HG03571 (cell line): Measurements from ENCODE around the gene RHBG.
"Not testable (repeated sequence)": the region's sequence is repeated elsewhere in the genome, so short reads cannot be mapped to it uniquely, and the experiment has no call there.

Experiments
- ATAC-seq: cut with Tn5 transposase; IDR thresholded peaks from one replicate; pipeline ENCODE4 v1.9.1; 2021; ENCODE audit not compliant: unreplicated experiment

The RHBG gene

GRCh38 chr1:156368889-156369684 lies at the start of gene RHBG:
Gene RHBG, plus strand, starts transcription at chr1:156369211. Its CDS starts 39 bp downstream, at chr1:156369250.
- ATAC-seq = no peak

DNA sequence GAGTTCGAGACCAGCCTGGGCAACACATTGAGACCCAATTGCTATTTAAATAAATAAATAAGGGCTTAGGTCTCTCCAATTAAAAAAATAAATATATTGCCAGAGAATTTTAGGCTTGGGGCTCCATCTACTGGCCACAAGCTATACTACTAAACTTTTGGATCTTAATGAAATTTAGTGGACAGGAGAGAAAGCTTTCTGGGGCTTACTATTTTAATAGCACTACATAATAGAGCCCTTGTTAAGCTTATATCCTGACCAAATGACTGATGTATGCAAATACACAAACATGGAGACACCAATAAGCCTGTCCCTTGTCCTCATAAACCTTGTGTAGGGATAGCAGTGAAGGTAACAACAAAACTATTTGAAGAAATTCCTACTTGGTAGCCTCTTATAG lies 49.3 kb upstream of the RHBG start:
- ATAC-seq = no peak

DNA sequence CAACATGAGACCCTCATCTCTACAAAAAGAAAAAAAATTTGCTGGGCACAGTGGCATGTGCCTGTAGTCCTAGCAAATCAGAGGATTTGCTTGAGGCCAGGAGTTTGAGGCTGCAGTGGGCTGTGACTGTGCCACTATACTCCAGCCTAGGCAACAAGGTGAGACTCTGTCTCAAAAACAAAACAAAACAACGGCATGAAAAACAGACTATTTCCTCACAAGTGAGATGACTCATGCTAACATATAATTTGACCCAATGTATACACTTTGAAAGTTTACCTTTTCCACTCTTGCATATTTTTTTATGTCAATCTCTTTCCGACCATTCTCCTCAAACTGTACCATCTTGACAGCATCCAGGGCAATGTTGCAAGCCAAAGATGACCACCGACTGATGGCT lies 48.5 kb upstream of the RHBG start:
- ATAC-seq = no peak

- ATAC-seq = not testable (repeated sequence)
These were observed 45.8 kb upstream of the RHBG start for GRCh38 chr1:156323179-156323578.

GRCh38 chr1:156336242-156336641 lies 32.8 kb upstream of the RHBG start:
- no peak for ATAC-seq

- ATAC-seq = no peak
These were observed 31.7 kb upstream of the RHBG start for GRCh38 chr1:156337052-156337887.

DNA sequence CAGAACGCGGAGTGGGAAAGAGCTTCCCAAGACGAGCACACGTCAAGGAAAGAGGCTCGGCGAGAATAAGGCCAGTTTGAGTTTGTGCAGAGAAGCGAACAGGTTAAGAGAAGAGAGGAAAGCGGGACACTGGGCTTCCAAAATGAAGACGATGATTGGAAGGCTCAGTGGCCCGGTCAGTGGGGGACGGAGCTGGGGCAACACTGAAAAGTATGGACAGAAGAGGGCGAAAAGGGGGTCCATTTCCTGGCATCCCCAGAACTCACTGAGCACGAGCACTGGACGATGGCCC lies 31.2 kb upstream of the RHBG start:
- no peak for ATAC-seq

- peak; percentile 85 for ATAC-seq
These were observed 30.6 kb upstream of the RHBG start, which contains the start of the genes CCT3 and TSACC for GRCh38 chr1:156338180-156338976. Gene CCT3, minus strand, starts transcription at chr1:156338292. Its CDS starts 108 bp downstream, at chr1:156338184. Gene TSACC, plus strand, starts transcription at chr1:156338526. Its CDS starts 1,232 bp downstream, at chr1:156339758.

GRCh38 chr1:156342166-156342955 lies 26.6 kb upstream of the RHBG start:
- ATAC-seq = no peak

DNA sequence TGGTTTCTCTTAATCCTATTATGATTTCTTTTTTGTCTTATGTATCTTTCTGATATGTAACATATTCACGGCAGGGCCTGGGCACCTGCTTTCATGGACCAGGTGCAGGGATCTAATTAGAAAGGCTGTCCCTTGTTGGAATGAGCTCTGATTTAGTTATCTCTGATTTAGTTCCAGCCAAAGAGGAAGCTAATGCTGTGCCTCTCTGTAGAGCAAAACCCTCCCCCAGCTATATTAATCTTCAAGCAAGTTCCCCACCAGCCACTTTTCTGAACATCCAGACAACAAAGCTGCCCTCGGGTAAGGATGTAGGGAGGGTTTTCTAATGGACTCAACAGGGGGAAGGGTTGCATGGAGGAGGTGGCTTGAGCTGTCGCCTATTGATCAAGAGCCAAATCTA lies 24.6 kb upstream of the RHBG start:
- ATAC-seq = no peak

DNA sequence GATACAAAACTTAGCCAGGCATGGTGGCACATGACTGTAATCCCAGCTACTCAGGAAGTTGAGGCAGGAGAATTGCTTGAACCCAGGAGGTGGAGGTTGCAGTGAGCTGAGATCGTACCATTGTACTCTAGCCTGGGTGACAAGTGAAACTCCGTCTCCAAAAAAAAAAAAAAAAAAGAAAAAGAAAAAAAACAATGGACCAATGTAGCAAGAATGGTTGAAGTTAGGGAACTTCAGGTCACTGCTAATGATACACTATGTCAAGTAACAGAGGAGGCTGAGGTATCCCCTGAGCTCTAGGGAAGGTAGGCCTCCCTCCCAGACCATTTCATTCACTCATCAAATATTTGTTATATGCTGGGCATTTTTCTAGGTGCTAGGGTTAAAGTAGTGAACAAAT lies 23.0 kb upstream of the RHBG start:
- ATAC-seq = not testable (repeated sequence)

GRCh38 chr1:156346636-156347035 lies 22.4 kb upstream of the RHBG start:
- no peak for ATAC-seq

GRCh38 chr1:156347331-156347730 lies 21.7 kb upstream of the RHBG start:
- no peak for ATAC-seq

GRCh38 chr1:156352481-156352880 lies 16.5 kb upstream of the RHBG start:
- not testable (repeated sequence) for ATAC-seq

- ATAC-seq = no peak
These were observed 12.6 kb upstream of the RHBG start for GRCh38 chr1:156356262-156356874.

DNA sequence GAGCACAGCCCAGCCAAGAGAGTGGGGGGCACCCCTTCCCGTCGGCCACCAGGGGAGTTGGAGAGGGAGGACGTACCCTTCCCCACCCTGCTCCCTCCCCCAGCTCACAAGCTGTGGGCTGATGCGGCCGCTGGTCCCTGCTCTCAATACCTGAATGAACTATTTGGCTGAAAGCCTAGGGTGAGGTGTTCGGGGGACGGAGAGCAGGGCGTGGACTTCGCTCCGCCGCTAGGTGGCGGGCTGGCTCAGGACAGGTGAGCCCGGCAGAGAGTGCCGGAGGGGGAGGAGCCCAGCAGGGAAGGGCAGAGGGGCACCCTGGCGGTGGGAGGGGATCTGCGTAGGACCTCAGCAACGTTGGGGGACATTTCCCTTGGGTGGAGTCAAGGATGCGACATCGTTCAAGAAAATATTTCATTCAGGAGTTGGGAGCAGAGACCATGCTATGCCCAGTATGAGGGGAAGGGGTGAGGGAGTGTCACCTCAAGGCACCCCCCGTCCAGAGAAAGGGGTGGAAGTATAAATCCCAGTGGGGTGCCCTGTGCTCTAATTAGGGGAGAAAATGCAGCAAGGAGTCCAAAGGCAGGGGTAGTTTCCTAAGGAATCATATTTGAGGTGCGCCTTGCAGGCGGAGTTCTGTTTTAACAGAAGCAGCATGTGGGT lies 12.0 kb upstream of the RHBG start:
- peak; percentile 62 for ATAC-seq

GRCh38 chr1:156357977-156358376 lies 11.0 kb upstream of the RHBG start:
- no peak for ATAC-seq

DNA sequence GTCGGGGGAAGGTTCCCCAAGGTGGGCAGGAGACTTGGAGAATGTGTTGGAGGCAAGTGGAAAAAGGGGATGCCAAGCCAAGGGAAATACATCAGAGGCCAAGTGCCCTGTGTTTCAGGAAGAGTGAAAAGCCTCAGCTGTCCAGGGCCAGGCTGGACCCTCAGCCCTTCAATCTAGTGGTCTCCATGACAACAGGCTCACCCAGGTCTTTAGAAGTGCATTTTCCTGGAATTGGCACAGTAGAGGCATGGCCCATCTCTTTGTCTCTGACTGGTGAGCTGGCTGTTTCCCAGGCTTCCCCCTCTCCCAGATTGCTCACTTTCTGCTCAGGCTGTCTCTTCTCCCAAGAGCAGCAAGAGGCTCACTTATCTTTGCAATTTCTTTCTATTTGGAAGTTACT lies 10.4 kb upstream of the RHBG start:
- ATAC-seq = no peak

DNA sequence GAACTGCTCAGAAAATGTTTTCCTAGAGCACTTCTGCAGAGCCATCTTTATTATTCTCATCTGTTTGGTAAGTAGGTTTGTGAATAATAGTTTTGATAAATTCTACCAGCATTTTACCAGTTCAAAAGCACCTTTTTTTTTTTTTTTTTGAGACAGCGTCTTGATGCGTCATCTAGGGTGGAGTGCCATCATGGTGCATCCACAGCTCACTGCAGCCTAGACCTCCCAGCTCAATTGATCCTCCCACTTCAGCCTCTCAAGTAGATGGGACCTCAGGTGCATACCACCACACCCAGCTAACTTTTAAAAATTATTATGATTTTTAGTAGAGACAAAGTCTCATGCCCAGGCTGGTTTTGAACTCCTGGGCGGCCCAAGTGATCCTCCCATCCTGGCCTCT lies 9.8 kb upstream of the RHBG start:
- no peak for ATAC-seq

DNA sequence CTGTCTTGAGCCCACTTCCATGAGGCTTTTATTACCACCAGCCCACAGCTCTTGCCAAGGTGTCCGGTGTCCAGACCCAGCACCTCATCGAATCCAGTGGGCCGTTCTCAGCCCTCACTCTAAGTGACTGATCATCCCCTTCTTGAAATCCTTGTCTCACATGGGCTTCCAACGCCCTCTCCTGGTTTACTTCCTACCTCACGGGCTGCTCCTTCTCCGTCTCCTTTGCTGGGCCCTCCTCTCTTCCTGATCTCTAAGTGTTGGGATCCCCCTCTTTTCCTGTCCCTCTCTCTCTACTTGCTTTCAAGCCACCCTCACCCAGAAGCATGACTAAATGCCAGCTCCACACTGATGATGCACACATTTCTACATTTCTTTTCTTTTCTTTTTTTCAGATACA lies 9.0 kb upstream of the RHBG start:
- ATAC-seq = no peak
